AG04450 (cell line): ENCODE data around the gene PLXDC2. TPM values are rescaled to one million over a fixed set of nuclear protein-coding genes. Genes with fewer than 3 reads are reported as not detected.

Experiments
- CTCF ChIA-PET: fragments of 300-600, 350-600 bp; formaldehyde crosslinking; extraction: SDS; loops from one replicate; lab custom pipeline; 2022; ENCODE audit warnings: antibody characterized with exemption, inconsistent platforms; lab: Charles Lee
- POLR2A ChIA-PET: fragments of 350-600 bp; formaldehyde crosslinking; extraction: SDS; loops from one replicate; lab custom pipeline; 2021; ENCODE audit warnings: antibody characterized with exemption, inconsistent platforms; lab: Yijun Ruan, JAX
- DNase-seq: peaks from one replicate; pipeline ENCODE4 v3.0.0-alpha.2; 2011; ENCODE audit warnings: low read depth, low spot score
- H3K27ac ChIP-seq: one replicate; pipeline ENCODE4 v1.5.1; 2012; ENCODE audit warnings: low read depth, low read length, control low read depth
- H3K27me3 ChIP-seq: one replicate; pipeline ENCODE4 v1.6.0; 2012; ENCODE audit warnings: low read length; ENCODE audit not compliant: control insufficient read depth, insufficient read depth
- H3K4me3 ChIP-seq: 2 replicates; pipeline ENCODE4 v1.5.1; 2011; ENCODE audit warnings: mild to moderate bottlenecking, low read depth, low read length, control low read depth
- H3K9me3 ChIP-seq: 2 replicates; pipeline ENCODE4 v1.5.1; 2012; ENCODE audit warnings: low read length; ENCODE audit not compliant: control insufficient read depth, insufficient read depth
- polyA plus RNA-seq: library from polyadenylated mRNA; depleted of rRNA; stranded (reverse); fragments of >200 nt; gene quantifications from 2 replicates; pipeline ENCODE4 v1.2.3, GENCODE V29; 2011
- TF ChIP-seq, protein P1 (sequence below): IDR thresholded peaks from 2 replicates; pipeline ENCODE4 v1.5.1; 2011; ENCODE audit warnings: low read depth, low read length, control low read depth, inconsistent platforms

Gene PLXDC2
- polyA plus RNA-seq, 1 experiment: 10.4 TPM

DNA sequence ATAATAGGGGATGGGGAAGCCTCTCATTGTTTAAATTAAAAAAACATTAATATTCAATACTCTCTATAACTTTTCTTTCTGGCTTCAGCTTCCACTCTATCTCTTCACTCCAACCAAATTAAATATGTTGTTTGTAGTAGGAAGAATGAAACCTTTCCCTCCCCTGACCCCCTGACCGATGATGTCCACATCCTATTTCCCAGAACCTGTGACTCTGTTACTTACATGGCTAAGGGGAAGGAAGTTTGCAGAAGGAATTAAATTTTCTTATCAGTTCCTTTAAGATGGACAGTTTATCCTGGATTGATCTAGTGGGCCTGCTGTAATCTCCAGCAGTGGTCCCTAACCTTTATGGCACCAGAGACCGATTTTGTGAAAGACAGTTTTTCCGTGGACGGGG is 130.0 kb downstream of the PLXDC2 start:
- H3K4me3 ChIP-seq: no peak overlapping the region
- TF ChIP-seq, protein P1, sequence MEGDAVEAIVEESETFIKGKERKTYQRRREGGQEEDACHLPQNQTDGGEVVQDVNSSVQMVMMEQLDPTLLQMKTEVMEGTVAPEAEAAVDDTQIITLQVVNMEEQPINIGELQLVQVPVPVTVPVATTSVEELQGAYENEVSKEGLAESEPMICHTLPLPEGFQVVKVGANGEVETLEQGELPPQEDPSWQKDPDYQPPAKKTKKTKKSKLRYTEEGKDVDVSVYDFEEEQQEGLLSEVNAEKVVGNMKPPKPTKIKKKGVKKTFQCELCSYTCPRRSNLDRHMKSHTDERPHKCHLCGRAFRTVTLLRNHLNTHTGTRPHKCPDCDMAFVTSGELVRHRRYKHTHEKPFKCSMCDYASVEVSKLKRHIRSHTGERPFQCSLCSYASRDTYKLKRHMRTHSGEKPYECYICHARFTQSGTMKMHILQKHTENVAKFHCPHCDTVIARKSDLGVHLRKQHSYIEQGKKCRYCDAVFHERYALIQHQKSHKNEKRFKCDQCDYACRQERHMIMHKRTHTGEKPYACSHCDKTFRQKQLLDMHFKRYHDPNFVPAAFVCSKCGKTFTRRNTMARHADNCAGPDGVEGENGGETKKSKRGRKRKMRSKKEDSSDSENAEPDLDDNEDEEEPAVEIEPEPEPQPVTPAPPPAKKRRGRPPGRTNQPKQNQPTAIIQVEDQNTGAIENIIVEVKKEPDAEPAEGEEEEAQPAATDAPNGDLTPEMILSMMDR: no peak
- H3K27me3 ChIP-seq: no peaks in the 10 kb centered on the region
- no peak for DNase-seq
- no peak overlapping the region for H3K27ac ChIP-seq
- no peaks in the 10 kb centered on the region for H3K9me3 ChIP-seq
- CTCF ChIA-PET: no interaction called here
- POLR2A ChIA-PET: no interaction called here

DNA sequence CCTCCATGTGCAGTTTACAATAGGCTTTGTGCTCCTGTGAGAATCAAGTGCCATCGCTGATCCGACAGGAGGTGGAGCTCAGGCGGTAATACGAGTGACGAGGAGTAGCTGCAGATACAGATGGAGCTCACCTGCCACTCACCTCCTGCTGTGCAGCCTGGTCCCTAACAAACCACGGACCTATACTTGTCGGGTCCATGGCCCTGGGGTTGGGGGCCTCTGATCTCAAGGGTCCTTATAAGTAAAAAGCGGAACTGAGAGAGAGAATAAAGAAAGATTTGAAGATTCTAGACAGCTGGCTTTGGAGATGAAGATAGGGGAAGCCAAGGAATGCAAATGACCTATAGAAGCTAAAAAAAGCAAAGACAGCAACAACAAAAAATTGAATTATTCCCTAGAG is 130.6 kb downstream of the PLXDC2 start:
- no peaks in the 10 kb centered on the region for H3K9me3 ChIP-seq
- no peak overlapping the region for H3K4me3 ChIP-seq
- no peak overlapping the region for H3K27ac ChIP-seq
- TF ChIP-seq, protein P1: no peak
- H3K27me3 ChIP-seq: no peaks in the 10 kb centered on the region
- no peak for DNase-seq
- ChIA-PET POLR2A (no interaction called here), CTCF (no interaction called here)

DNA sequence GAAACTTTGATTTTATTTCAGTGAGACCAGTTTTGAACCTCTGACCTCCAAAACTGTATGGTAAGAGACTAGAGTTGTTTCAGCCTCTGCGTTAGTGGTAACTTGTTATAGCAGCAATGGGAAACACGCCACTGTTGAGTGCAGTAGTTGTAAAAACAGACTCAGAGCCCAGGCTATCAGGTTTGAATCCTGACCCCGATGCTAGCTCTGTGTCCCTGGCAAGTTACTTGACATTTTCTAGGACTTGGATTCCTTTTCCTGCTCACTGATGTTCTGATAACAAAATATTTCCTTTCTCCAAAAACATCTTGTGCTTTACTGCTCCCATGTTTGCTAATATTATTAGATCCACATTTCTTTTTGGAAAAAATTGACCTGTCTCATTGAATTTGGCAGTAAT is 131.0 kb downstream of the PLXDC2 start:
- POLR2A ChIA-PET: no interaction called here
- CTCF ChIA-PET: no interaction called here
- H3K27me3 ChIP-seq: no peaks in the 10 kb centered on the region
- TF ChIP-seq, protein P1: no peak
- H3K27ac ChIP-seq: no peak overlapping the region
- H3K4me3 ChIP-seq: no peak overlapping the region
- DNase-seq: no peak
- no peaks in the 10 kb centered on the region for H3K9me3 ChIP-seq

DNA sequence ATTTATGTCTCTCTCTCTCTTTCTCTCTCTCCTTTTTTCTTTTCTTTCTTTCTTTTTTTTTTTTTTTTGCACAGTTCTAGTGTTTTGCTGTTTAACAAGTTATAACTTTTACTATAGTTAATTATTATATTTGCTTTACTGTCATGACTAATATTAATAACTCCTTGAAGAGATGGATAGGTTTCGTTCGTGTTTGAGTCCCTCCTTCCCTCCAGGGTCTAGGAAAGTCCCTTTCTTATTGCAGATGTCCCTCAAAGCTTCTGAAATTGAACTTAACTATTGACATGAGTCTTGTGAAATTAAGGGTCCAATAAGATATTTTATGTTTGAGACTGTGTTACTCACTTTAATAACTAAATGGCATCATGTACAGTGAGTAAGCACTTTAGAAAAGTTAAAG is 131.4 kb downstream of the PLXDC2 start:
- TF ChIP-seq, protein P1: no peak
- H3K9me3 ChIP-seq: no peaks in the 10 kb centered on the region
- H3K27ac ChIP-seq: no peak overlapping the region
- no peak overlapping the region for H3K4me3 ChIP-seq
- ChIA-PET CTCF (no interaction called here), POLR2A (no interaction called here)
- H3K27me3 ChIP-seq: no peaks in the 10 kb centered on the region
- no peak for DNase-seq

DNA sequence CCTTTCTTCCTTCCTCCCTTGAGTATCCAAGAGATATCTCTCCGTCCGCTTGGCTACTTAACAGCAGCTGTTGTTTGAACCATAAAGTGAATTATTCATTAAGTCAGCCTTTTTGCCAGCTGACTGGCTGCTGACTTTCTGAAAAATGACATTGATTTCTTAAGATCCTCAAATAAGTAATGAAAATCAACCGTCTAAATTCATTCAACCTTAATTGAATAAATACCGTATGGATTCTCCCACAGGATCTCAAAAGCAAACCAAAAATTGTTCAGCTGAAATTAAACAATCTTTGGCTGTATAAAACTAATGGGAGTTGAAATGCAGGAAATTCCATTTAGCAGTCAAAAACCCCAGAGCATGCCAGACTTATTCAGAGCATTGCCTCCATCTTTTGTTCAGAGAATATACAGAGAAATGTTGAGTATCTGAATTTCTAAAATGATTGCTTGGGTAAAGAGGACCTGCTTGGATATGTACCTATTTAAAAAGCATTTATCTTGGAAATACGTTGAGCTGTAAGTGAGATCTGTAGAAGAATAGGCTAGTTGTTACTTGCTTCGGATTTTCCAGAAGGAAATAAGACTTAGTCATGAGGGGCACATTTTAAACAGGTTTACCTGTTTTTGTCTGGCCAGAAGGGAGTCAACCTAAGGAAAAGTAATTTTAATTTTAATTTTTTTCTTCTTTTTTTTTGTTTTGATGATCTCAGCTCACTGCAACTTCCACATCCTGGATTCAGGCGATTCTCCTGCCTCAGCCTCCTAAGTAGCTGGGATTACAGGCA is 136.2 kb downstream of the PLXDC2 start:
- ChIA-PET POLR2A (no interaction called here), CTCF (no interaction called here)
- Histone ChIP-seq H3K9me3 (no peaks in the 10 kb centered on the region), H3K4me3 (no peak overlapping the region), H3K27me3 (no peaks in the 10 kb centered on the region), H3K27ac (no peak overlapping the region)
- no peak for DNase-seq
- TF ChIP-seq, protein P1: no peak
